ENCODE results near the gene OR10A6. TPM values are rescaled to one million over a fixed set of nuclear protein-coding genes. Genes with fewer than 3 reads are reported as not detected.
A peak's percentile ranks its signal among the peaks of the same experiment; 100 is the strongest.

The OR10A6 gene
- polyA plus RNA-seq, 1 of the 3 experiments (the other 2 are of a cell fraction): not detected

- Histone ChIP-seq H4K20me1 (ENCODE audit: insufficient read depth) (no peaks in the 10 kb centered on the region), H3K36me3 (replicated peaks in 1 of 2; ENCODE audit: control insufficient read depth in 1 of 2, insufficient read depth in 2 of 2, low read length in 1 of 2) (no peaks in the 10 kb centered on the region), H3K27ac (ENCODE audit: low read depth in 2 of 2, low read length in 1 of 2) (no peak overlapping the region), H3K27me3 (ENCODE audit: insufficient read depth) (no peaks in the 10 kb centered on the region), H3K9me3 (no peaks in the 10 kb centered on the region), H3F3A (replicated peaks; ENCODE audit: insufficient read depth) (no peaks in the 10 kb centered on the region), H3K9ac (no peak overlapping the region), H3K4me3 (ENCODE audit: low read depth in 2 of 2, low read length in 1 of 2) (no peak overlapping the region), H3K4me1 (ENCODE audit: control insufficient read depth in 1 of 2, insufficient read depth in 2 of 2, low read depth in 1 of 2, low read length in 1 of 2) (peaks cover 0 to 12% of the 10 kb centered on the region in 2 experiments; a peak in 1 of 4 replicates), H3K79me2 (ENCODE audit: insufficient read depth) (no peaks in the 10 kb centered on the region), H2AFZ (ENCODE audit: low read depth) (no peak overlapping the region), H3K9me2 (no peaks in the 10 kb centered on the region), H3K4me2 (no peak overlapping the region)
- 34% methylated on average over 1 of the region's 1 CpG for WGBS (ENCODE audit: low lambda C conversion rate)
- DNase-seq: no peak
- ChIA-PET POLR2A (no interaction called here), CTCF (no interaction called here)
- no peak for TF ChIP-seq GABPA (IDR thresholded peaks at IDR 0.05; ENCODE audit: low read depth)
- TF ChIP-seq RAD21 (IDR thresholded peaks at IDR 0.05; ENCODE audit: low read length): no peak
- TF ChIP-seq EP300 (IDR thresholded peaks at IDR 0.05; ENCODE audit: borderline replicate concordance in 1 of 2, low read depth in 1 of 2, low read length in 1 of 2): no peak
- no peak for TF ChIP-seq FOXJ3 (CRISPR knock-in tag; IDR thresholded peaks at IDR 0.05)
- TF ChIP-seq RXRA (IDR thresholded peaks at IDR 0.05; ENCODE audit: borderline replicate concordance, low read depth): no peak
- TF ChIP-seq FOSL2 (IDR thresholded peaks at IDR 0.05; ENCODE audit: borderline replicate concordance, low read depth): no peak
- TF ChIP-seq, protein P1, sequence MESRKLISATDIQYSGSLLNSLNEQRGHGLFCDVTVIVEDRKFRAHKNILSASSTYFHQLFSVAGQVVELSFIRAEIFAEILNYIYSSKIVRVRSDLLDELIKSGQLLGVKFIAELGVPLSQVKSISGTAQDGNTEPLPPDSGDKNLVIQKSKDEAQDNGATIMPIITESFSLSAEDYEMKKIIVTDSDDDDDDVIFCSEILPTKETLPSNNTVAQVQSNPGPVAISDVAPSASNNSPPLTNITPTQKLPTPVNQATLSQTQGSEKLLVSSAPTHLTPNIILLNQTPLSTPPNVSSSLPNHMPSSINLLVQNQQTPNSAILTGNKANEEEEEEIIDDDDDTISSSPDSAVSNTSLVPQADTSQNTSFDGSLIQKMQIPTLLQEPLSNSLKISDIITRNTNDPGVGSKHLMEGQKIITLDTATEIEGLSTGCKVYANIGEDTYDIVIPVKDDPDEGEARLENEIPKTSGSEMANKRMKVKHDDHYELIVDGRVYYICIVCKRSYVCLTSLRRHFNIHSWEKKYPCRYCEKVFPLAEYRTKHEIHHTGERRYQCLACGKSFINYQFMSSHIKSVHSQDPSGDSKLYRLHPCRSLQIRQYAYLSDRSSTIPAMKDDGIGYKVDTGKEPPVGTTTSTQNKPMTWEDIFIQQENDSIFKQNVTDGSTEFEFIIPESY (IDR thresholded peaks at IDR 0.05; ENCODE audit: borderline replicate concordance, low read depth): no peak
- no peak for TF ChIP-seq FOXM1 (IDR thresholded peaks at IDR 0.05; ENCODE audit: low read depth)
- TF ChIP-seq NFIC (IDR thresholded peaks at IDR 0.05; ENCODE audit: borderline replicate concordance): no peak
These were observed 36.0 kb upstream of the OR10A6 start for GRCh38 chr11:7967097-7967496.

DNA sequence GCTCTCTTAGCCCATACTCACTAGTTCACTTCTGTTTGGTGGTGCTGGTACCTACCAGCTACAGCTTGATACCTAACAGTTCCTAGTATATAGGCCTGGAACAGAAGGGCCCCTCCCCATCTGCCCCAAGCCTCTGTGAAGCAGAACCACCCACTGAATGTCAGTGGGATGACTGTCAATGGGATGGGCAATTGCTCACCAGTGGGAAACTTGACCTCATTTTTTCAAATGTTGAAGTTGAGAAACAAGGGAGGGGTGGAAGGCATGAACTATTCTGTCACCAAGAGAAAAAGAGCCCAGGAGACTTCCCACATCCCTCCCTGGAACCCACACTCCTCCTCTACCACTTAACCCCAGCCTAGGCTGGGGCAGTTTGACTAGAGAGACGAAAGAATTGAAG, 34.3 kb upstream of the OR10A6 start, which contains the start of gene NLRP10:
Gene NLRP10 (minus strand): TSS at position 62 of the 400 bp plus-strand sequence. CDS start 1,952 bp downstream, outside the sequence.
- Histone ChIP-seq H3K27ac (ENCODE audit: low read depth in 2 of 2, low read length in 1 of 2) (peak within 1 kb of the TSS in 1 of 2 experiments; percentile 62; a peak in 2 of 4 replicates), H3K27me3 (ENCODE audit: insufficient read depth) (no peaks in the 10 kb centered on the region), H4K20me1 (ENCODE audit: insufficient read depth) (no peaks in the 10 kb centered on the region), H3F3A (replicated peaks; ENCODE audit: insufficient read depth) (no peaks in the 10 kb centered on the region), H3K9me2 (no peaks in the 10 kb centered on the region), H3K9me3 (no peaks in the 10 kb centered on the region), H2AFZ (ENCODE audit: low read depth) (peak within 1 kb of the TSS; percentile 79), H3K79me2 (ENCODE audit: insufficient read depth) (no peaks in the 10 kb centered on the region), H3K4me3 (ENCODE audit: low read depth in 2 of 2, low read length in 1 of 2) (no peak within 1 kb of the TSS), H3K4me2 (peak within 1 kb of the TSS; percentile 54), H3K36me3 (replicated peaks in 1 of 2; ENCODE audit: control insufficient read depth in 1 of 2, insufficient read depth in 2 of 2, low read length in 1 of 2) (no peaks in the 10 kb centered on the region), H3K9ac (peak within 1 kb of the TSS; percentile 36), H3K4me1 (ENCODE audit: control insufficient read depth in 1 of 2, insufficient read depth in 2 of 2, low read depth in 1 of 2, low read length in 1 of 2) (peaks cover 0 to 12% of the 10 kb centered on the region in 2 experiments; a peak in 1 of 4 replicates)
- POLR2A ChIA-PET: no interaction called here
- 60% methylated on average over 1 of the region's 1 CpG for WGBS (ENCODE audit: low lambda C conversion rate)
- DNase-seq: no peak
- CTCF ChIA-PET: interaction anchor here (4.7 kb wide), 1 partner anchor 21 kb away, joined by 14 read pairs; the partner anchor contains the start of gene EIF3F
- TF ChIP-seq FOXJ3 (CRISPR knock-in tag; IDR thresholded peaks at IDR 0.05) (no peak), PBX3 (IDR thresholded peaks at IDR 0.05) (0 out of 2 replicates have a peak, but pooled peaks have one; percentile 17), MXI1 (IDR thresholded peaks at IDR 0.05; ENCODE audit: low read depth, low read length) (no peak), FOSL2 (IDR thresholded peaks at IDR 0.05; ENCODE audit: borderline replicate concordance, low read depth) (peak; percentile 25; the same call in 1 of the 2 replicates)
